HEK293T (cell line): ENCODE measurements around the gene BICC1.

Experiments
- FOXA1 ChIP-seq: fragments of 450-650 bp; IDR thresholded peaks from 2 replicates; pipeline ENCODE4 v1.6.1; 2016; ENCODE audit warnings: mild to moderate bottlenecking
- FOXM1 ChIP-seq: fragments of 450-650 bp; IDR thresholded peaks from 2 replicates; pipeline ENCODE4 v1.6.1; 2017; ENCODE audit warnings: mild to moderate bottlenecking, borderline replicate concordance
- SP1 ChIP-seq: fragments of 450-650 bp; IDR thresholded peaks from 2 replicates; pipeline ENCODE4 v1.6.1; 2017
- ZNF384 ChIP-seq: fragments of 450-650 bp; IDR thresholded peaks from 2 replicates; pipeline ENCODE4 v1.6.1; 2016

- TF ChIP-seq ZNF384 (no peak), FOXA1 (no peak), FOXM1 (0 out of 2 replicates have a peak, but pooled peaks have one; percentile 23), SP1 (no peak)
Measured at GRCh38 chr10:58512491-58513187, at the start of gene BICC1.
